ENCODE data around the gene TIRAP.

TIRAP gene

DNA sequence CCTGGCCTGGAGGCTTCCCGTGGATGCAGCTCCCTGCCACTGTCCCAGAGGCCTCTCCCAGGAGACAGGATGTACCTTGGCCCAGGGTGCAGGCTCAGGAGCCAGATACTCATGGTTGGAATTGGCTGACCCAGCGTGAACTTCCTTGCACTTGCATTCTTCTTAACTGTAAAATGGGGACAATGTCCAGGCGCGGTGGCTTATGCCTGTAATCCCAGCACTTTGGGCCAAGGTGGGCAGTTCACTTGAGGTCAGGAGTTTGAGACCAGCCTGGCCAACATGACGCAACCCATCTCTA lies 52.5 kb downstream of the TIRAP start:
- TF ChIP-seq, protein P1, sequence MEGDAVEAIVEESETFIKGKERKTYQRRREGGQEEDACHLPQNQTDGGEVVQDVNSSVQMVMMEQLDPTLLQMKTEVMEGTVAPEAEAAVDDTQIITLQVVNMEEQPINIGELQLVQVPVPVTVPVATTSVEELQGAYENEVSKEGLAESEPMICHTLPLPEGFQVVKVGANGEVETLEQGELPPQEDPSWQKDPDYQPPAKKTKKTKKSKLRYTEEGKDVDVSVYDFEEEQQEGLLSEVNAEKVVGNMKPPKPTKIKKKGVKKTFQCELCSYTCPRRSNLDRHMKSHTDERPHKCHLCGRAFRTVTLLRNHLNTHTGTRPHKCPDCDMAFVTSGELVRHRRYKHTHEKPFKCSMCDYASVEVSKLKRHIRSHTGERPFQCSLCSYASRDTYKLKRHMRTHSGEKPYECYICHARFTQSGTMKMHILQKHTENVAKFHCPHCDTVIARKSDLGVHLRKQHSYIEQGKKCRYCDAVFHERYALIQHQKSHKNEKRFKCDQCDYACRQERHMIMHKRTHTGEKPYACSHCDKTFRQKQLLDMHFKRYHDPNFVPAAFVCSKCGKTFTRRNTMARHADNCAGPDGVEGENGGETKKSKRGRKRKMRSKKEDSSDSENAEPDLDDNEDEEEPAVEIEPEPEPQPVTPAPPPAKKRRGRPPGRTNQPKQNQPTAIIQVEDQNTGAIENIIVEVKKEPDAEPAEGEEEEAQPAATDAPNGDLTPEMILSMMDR (IDR thresholded peaks at IDR 0.05; ENCODE audit: control insufficient read depth, extremely low read depth, insufficient read depth): no peak
- H3K4me3 ChIP-seq (ENCODE audit: low read depth, low read length): no peak overlapping the region
- no peak for DNase-seq (ENCODE audit: low read depth)

DNA sequence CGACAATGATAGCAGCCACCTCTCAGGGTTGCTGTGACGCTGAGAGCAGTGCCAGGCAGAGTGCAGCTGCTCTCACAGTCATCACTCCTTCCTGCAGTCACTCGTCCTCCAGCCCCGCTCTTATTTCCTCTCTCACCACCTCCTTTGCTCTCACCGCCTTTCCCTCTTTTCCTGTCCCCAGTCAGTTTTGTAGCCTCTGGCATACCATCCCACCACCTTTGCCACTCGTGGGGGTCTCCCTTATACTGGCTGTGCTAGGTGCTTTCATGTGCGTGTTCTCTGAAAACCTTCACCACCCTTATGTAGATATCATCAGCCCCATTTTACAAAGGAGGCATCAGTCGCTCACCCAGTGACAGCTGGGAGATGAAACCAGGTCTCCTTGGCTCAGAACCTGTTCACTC lies 53.2 kb downstream of the TIRAP start:
- H3K4me3 ChIP-seq (ENCODE audit: low read depth, low read length): no peak overlapping the region
- DNase-seq (ENCODE audit: low read depth): no peak
- TF ChIP-seq, protein P1 (IDR thresholded peaks at IDR 0.05; ENCODE audit: control insufficient read depth, extremely low read depth, insufficient read depth): no peak

DNA sequence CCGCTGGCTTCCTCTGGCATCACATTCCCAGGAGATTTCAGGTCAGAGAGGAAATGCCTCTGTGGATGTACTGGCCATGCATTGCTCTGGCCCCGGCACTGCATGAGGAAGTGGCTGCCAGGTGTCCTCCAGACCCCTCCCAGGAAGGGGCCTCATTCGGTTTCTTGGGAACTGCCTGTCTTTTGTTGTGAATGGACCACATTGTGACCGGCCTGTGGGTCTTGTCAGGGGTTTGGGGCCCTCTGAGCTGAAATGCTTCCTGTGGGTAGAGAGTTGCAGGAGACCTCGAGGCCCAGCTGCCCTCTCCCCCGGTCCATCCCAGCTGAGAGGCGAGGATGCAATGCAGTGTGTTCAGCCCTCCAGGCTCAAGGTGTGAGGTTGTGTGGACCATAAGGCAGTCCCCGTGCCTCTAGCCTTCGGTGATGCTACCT lies 53.8 kb downstream of the TIRAP start:
- H3K4me3 ChIP-seq (ENCODE audit: low read depth, low read length): no peak overlapping the region
- no peak for DNase-seq (ENCODE audit: low read depth)
- TF ChIP-seq, protein P1 (IDR thresholded peaks at IDR 0.05; ENCODE audit: control insufficient read depth, extremely low read depth, insufficient read depth): no peak

DNA sequence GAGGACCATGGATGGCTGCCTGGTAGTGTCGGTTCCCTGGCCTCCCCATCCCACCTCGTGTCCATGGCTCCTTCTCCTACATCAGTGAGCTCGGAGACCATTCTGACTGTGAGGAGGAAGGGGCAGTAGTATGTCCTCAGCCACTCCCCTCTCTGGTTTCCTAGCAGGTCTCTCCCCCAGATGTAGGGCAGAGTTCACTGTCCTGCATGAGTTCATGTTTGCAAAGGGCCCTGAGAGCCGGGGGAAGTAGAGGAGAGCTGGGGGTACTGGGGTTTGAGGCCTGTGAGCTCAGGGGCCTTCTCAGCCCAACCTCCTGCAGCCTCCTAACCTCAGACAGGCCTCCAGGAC lies 54.2 kb downstream of the TIRAP start:
- H3K4me3 ChIP-seq (ENCODE audit: low read depth, low read length): no peak overlapping the region
- no peak for DNase-seq (ENCODE audit: low read depth)
- TF ChIP-seq, protein P1 (IDR thresholded peaks at IDR 0.05; ENCODE audit: control insufficient read depth, extremely low read depth, insufficient read depth): no peak

DNA sequence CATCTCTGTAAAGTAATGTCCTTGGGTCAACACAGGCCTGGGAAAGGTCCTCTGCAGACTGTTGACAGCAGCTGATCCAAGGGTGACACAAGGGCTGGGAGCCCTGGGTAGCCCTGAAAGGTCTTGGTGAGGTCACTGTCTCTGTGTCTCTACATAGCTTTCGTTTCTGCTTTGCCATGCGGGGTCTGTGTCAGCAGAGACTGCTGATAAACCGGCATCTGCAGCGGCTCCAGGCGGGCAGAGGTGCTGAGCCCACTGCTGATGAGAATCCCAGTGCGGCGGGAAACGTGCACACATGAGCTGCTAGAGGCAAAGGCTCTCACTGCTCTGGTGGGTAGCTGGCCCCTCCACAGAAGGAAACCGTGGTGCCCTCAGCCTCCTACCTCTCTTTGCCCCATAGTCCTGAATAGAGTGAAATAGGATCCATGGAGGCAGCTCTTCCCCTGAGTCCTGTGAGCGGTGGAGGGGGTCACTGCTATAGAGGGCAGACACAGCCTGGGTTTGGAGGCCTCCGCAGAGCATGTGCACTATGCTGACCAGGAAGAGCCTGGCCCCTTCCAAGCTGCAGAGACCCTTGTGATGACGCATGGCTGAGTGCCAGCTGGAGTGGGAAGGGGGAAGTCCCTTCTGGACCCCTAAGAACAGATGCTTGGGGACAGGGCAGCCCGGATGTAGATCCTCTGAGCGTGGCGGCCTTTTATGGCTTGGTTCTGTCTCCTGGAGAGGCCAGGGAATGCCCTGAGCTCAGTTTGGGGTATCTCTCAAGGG lies 54.8 kb downstream of the TIRAP start:
- H3K4me3 ChIP-seq (ENCODE audit: low read depth, low read length): no peak overlapping the region
- no peak for DNase-seq (ENCODE audit: low read depth)
- TF ChIP-seq, protein P1 (IDR thresholded peaks at IDR 0.05; ENCODE audit: control insufficient read depth, extremely low read depth, insufficient read depth): no peak

DNA sequence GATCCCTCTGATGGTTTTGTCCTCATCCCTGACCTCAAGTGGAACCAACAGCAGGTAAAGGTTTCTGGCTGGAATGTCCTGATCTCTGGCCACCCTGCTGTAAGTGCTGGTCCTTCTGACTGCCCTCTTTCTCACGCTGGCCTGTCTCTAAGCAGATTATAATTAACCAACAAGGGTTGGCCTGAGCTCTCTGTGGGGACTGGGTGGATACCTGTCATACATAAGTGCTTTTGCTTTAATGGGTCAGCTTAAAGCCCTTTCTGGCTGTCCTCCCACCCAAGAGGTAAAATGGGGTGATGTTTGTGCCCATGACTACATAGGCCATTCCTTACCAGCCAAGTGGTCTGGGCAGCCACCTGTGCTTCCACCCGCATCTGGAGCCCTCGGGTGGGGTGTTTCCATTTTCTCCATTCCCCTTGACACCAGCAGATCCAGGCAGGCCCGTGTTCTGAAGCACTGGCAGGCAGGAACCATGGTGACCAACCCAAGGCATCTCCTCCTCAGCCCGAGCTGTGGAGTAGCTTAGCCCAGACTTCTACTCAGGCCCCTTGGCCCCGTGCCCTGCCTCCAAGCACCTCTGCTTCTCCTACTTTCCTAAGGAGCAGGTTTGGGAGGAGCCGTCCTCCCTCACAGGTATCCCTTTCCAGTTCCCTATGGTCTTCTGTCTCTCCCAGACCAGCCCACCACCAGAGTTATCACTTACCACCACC lies 55.6 kb downstream of the TIRAP start:
- no peak overlapping the region for H3K4me3 ChIP-seq (ENCODE audit: low read depth, low read length)
- DNase-seq (ENCODE audit: low read depth): no peak
- TF ChIP-seq, protein P1 (IDR thresholded peaks at IDR 0.05; ENCODE audit: control insufficient read depth, extremely low read depth, insufficient read depth): no peak

All from LNCaP clone FGC (cell line).